NT2/D1 (cell line): Measurements from ENCODE around the gene WTIP.
"Not testable (repeated sequence)": the region's sequence is repeated elsewhere in the genome, so short reads cannot be mapped to it uniquely, and the experiment has no call there.

Source experiments
- DNase-seq: peaks from one replicate; pipeline ENCODE4 v3.0.0-alpha.2; 2011; ENCODE audit warnings: low read depth, low spot score
- H3K27me3 ChIP-seq: 2 replicates; pipeline ENCODE4 v1.6.0; 2011; ENCODE audit warnings: mild to moderate bottlenecking; ENCODE audit not compliant: insufficient read length, insufficient read depth
- H3K36me3 ChIP-seq: 2 replicates; pipeline ENCODE4 v1.6.1; 2011; ENCODE audit warnings: mild to moderate bottlenecking, low read length, mixed read lengths; ENCODE audit not compliant: insufficient read depth, insufficient read length
- H3K4me1 ChIP-seq: 2 replicates; pipeline ENCODE4 v1.5.1; 2011; ENCODE audit not compliant: insufficient read depth, insufficient read length
- H3K4me3 ChIP-seq: 2 replicates; pipeline ENCODE4 v1.5.1; 2011; ENCODE audit warnings: low read depth; ENCODE audit not compliant: insufficient read length
- H3K9ac ChIP-seq: 2 replicates; pipeline ENCODE4 v1.6.0; 2011; ENCODE audit warnings: low read depth; ENCODE audit not compliant: insufficient read length
- H3K9me3 ChIP-seq: 2 replicates; pipeline ENCODE4 v1.5.1; 2011; ENCODE audit warnings: mild to moderate bottlenecking, low read length; ENCODE audit not compliant: insufficient read depth
- SUZ12 ChIP-seq: IDR thresholded peaks from 2 replicates; pipeline ENCODE4 v1.6.1; 2011; ENCODE audit not compliant: insufficient read length, insufficient read depth; ENCODE audit errors: extremely low read depth
- YY1 ChIP-seq: IDR thresholded peaks from 2 replicates; pipeline ENCODE4 v1.6.1; 2011; ENCODE audit not compliant: insufficient read length, insufficient read depth
- ZNF274 ChIP-seq: IDR thresholded peaks from 2 replicates; pipeline ENCODE4 v1.6.1; 2011; ENCODE audit warnings: mild to moderate bottlenecking, low read depth, low read length

WTIP gene

DNA sequence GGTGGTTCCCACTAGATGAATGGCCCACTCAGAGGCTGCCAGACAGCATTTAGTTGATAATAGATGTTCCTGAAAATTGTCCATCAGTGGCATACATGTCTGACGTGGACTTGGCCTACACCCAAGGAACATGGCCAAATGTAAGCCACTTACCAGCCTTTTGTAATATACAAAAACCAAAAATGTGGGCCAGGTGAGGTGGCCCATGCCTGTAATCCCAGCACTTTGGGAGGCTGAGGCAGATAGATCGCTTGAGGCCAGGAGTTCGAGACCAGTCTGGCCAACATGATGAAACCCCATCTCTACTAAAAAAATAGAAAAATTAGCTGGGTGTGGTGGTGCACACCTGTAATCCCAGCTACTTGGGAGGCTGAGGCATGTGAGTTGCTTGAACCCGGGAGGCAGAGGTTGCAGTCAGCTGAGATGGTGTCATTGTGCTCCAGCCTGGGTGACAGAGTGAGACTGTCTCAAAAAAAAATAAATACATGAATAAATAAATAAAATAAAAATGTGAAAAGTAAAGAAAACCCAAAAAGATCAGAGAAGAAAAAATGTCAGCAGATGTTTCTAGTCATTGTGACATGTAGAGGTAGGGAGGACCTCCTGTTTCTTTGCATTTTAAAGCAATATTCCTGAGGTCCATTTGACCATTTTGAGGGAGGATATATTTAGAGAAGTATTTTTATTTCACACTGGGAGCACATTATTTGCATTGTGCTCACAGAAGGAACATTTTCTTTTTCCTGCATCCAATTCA, 7.1 kb upstream of the WTIP start:
- Histone ChIP-seq H3K4me1 (peaks cover 4% of the 10 kb centered on the region), H3K9ac (no peak overlapping the region), H3K27me3 (no peaks in the 10 kb centered on the region), H3K36me3 (peaks cover 44% of the 10 kb centered on the region), H3K9me3 (no peaks in the 10 kb centered on the region), H3K4me3 (no peak overlapping the region)
- no peak for DNase-seq
- TF ChIP-seq SUZ12 (no peak), YY1 (no peak), ZNF274 (no peak)

DNA sequence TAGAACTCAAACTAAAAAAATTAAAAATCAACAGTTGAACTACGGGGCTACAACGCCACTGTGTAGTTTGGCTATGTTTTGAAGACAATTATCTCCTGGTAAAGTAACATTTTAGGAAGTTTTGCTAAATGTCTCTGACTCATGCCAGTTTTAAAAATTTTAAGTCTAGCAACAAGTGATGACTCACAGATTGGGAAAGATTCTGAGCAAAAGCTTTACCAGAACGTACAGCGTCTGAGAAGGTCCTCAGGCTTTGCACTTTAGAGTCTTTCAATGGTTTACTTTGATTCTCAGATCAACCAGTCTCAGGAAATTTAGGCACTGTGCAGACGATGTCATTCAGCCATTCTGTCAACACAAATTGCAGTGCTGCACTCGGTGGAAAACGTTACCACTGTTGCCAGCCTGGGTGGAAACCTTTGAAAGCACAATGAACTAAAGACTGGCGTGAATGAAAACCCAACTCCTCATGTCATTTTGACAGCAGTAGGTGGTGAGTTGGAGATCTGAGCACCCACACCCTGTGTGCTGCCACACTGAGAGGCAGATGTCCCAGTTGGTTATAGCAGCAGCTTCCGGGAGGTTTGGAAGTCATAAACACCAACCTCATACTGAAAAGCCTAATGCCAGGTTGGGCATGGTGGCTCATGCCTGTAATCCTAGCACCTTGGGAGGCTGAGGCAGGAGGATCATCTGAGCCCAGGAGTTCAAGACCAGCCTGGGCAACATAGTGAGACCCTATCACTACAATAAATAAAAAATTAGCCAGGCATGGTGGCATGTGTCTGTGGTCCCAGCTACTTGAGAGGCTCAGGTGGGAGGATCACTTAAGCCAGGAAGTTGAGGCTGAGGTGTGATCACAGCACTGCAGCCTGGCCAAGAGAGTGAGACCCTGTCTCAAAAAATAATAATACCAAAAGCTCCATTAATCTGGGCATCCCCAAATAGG, 6.3 kb upstream of the WTIP start:
- Histone ChIP-seq H3K4me1 (peaks cover 4% of the 10 kb centered on the region), H3K9ac (no peak overlapping the region), H3K36me3 (peaks cover 36% of the 10 kb centered on the region), H3K4me3 (no peak overlapping the region), H3K9me3 (no peaks in the 10 kb centered on the region), H3K27me3 (no peaks in the 10 kb centered on the region)
- TF ChIP-seq SUZ12 (no peak), ZNF274 (no peak), YY1 (no peak)
- no peak for DNase-seq

GRCh38 chr19:34475975-34476594, 5.5 kb upstream of the WTIP start:
- Histone ChIP-seq H3K9me3 (no peaks in the 10 kb centered on the region), H3K9ac (no peak overlapping the region), H3K4me1 (peaks cover 7% of the 10 kb centered on the region), H3K36me3 (peaks cover 30% of the 10 kb centered on the region), H3K27me3 (no peaks in the 10 kb centered on the region), H3K4me3 (no peak overlapping the region)
- DNase-seq = no peak
- TF ChIP-seq SUZ12 = no peak
- no peak for TF ChIP-seq YY1
- no peak for TF ChIP-seq ZNF274

DNA sequence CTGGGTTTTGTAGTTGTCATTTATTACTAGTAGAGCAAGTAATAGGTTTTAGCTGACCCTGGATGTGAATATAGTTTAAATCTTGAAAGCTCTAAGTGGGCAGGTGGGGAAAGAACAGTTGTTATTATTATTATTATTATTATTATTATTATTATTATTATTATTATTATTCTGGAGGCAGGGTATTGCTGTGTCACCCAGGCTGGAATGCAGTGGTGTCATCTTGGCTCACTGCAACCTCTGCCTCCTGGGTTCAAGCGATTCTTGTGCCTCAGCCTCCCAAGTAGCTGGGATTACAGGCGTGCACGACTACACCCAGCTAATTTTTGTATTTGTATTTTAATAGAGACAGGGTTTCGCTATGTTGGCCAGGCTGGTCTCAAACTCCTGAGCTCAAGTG, 3.1 kb upstream of the WTIP start:
- H3K36me3 ChIP-seq = peaks cover 13% of the 10 kb centered on the region
- not testable (repeated sequence) for H3K4me1 ChIP-seq, H3K4me3 ChIP-seq, H3K9me3 ChIP-seq, DNase-seq, H3K27me3 ChIP-seq, H3K9ac ChIP-seq

DNA sequence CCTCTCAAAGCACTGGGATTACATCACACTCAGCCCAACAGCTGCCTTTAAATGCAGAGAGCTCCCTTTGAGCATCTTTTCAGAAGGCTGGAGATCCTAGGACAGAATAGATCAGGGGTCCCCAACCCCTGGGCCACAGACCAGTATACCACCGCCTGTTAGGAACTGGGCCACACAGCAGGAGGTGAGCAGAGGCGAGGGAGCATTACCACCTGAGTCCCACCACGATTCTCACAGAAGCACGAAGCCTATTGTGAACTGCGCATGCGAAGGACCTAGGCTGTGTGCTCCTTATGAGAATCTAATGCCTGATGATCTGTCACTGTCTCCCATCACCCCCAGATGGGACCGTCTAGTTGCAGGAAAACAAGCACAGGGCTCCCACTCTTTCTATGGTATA, 2.2 kb upstream of the WTIP start:
- Histone ChIP-seq H3K4me1 (peaks cover 8% of the 10 kb centered on the region), H3K9me3 (no peaks in the 10 kb centered on the region), H3K9ac (no peak overlapping the region), H3K4me3 (no peak overlapping the region), H3K36me3 (peaks cover 12% of the 10 kb centered on the region), H3K27me3 (peaks cover 5% of the 10 kb centered on the region)
- DNase-seq = no peak
- TF ChIP-seq SUZ12 (no peak), YY1 (no peak), ZNF274 (no peak)

DNA sequence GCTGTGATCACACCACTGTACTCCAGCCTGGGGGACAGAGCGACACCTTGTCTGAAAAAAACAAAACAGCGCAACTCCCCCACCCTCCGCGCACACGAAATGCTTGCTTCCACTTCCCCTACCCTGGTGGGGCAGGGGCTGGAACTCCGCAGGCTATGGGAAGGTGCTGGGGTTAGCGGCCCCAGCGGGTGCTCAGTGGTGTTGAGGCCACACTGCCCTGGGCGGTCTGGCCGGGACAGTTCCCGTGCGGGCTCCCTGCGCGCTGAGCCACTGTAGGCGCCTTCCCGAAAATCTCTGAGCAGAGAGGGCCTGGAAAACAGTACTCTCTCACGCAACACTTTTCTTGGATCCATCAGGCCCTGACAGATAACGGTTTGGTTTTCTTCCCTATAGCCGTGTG, 1.1 kb upstream of the WTIP start:
- H3K4me3 ChIP-seq = peak overlapping the region; percentile 45
- H3K9me3 ChIP-seq = no peaks in the 10 kb centered on the region
- H3K9ac ChIP-seq = peak overlapping the region; percentile 82
- peaks cover 8% of the 10 kb centered on the region for H3K36me3 ChIP-seq
- DNase-seq = no peak
- peaks cover 5% of the 10 kb centered on the region for H3K27me3 ChIP-seq
- TF ChIP-seq SUZ12 = no peak
- no peak for TF ChIP-seq YY1
- TF ChIP-seq ZNF274 = no peak
- H3K4me1 ChIP-seq = peaks cover 8% of the 10 kb centered on the region

DNA sequence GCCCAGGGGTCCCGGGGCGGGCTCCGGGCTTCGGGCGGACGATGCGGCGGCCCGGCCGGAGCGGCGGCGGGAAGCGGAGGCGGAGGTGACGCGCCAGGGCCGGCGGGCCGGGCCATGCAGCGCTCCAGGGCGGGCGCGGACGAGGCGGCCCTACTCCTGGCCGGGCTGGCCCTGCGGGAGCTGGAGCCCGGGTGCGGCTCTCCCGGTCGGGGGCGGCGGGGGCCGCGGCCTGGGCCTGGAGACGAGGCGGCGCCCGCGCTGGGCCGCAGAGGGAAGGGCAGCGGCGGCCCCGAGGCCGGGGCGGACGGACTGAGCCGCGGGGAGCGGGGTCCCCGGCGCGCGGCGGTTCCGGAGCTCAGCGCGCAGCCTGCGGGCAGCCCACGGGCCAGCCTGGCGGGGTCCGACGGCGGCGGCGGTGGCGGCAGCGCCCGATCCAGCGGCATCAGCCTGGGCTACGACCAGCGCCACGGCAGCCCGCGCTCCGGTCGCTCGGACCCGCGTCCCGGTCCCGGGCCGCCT, 362 bp downstream of the WTIP start:
- Histone ChIP-seq H3K4me3 (peak overlapping the region; percentile 69), H3K4me1 (peaks cover 10% of the 10 kb centered on the region), H3K27me3 (peaks cover 5% of the 10 kb centered on the region), H3K9me3 (no peaks in the 10 kb centered on the region), H3K36me3 (peaks cover 11% of the 10 kb centered on the region), H3K9ac (peak overlapping the region; percentile 76)
- TF ChIP-seq SUZ12 = no peak
- no peak for TF ChIP-seq YY1
- TF ChIP-seq ZNF274 = no peak
- no peak for DNase-seq
